ENCODE results near the gene SLC39A5. TPM values are rescaled to one million over a fixed set of nuclear protein-coding genes. Genes with fewer than 3 reads are reported as not detected.
A peak's percentile ranks its signal among the peaks of the same experiment; 100 is the strongest.
"Not testable (repeated sequence)": the region's sequence is repeated elsewhere in the genome, so short reads cannot be mapped to it uniquely, and the experiment has no call there.

Gene SLC39A5
- total RNA-seq, 1 donor from 2014 or later, result not detected

DNA sequence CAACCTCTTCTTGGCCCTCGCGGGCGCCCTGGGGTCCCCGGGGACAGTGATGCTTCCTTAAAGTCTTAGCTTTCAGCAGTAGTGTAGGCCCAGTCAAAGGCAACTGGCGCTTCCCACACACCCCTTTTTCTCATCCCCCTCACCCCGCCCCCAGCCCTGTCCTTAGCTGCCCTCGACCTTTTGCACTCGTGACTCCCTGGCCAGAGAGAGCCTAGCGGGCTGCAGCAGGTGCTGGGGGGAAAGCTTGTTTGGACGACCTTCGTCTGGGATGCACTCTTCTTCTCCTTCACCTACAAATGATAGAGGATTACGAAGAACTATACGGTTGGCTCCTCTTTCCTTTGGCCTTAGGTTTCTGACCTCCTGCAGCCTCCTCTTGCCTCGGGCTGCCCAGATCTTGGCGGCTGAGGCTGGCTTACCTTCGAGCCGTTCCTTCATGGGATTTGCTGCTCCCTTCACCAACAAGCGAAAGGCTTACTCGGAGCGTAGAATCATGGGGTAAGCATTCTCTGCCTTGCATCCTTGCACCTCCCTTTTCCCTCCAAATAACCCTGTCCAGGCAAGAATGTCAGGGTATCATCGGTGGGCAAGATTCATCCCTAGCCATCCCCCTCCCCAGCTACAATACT lies 37.7 kb downstream of the SLC39A5 start:
- Histone ChIP-seq H3K36me3 (peaks cover 17 to 19% of the 10 kb centered on the region in 2 donors), H3K4me1 (peaks cover 0 to 12% of the 10 kb centered on the region in 2 donors), H3K27ac (peak overlapping the region; percentile 91 to 96), H3K9me3 (no peaks in the 10 kb centered on the region), H3K27me3 (no peaks in the 10 kb centered on the region), H3K4me3 (peak overlapping the region; percentile 69 to 73)
- intact Hi-C loops (cut with DNase I), result loop anchor here (1.0 to 2.0 kb wide), 2 partner anchors 9 to 33 kb away; partner anchors contain the start of genes ANKRD52 and CS
- TF ChIP-seq, protein P1, sequence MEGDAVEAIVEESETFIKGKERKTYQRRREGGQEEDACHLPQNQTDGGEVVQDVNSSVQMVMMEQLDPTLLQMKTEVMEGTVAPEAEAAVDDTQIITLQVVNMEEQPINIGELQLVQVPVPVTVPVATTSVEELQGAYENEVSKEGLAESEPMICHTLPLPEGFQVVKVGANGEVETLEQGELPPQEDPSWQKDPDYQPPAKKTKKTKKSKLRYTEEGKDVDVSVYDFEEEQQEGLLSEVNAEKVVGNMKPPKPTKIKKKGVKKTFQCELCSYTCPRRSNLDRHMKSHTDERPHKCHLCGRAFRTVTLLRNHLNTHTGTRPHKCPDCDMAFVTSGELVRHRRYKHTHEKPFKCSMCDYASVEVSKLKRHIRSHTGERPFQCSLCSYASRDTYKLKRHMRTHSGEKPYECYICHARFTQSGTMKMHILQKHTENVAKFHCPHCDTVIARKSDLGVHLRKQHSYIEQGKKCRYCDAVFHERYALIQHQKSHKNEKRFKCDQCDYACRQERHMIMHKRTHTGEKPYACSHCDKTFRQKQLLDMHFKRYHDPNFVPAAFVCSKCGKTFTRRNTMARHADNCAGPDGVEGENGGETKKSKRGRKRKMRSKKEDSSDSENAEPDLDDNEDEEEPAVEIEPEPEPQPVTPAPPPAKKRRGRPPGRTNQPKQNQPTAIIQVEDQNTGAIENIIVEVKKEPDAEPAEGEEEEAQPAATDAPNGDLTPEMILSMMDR (IDR thresholded peaks at IDR 0.05), result no peak
- DNase-seq (ENCODE audit: low spot score in 2 of 2), result no peak

GRCh38 chr12:56271031-56271430 lies 41.2 kb downstream of the SLC39A5 start:
- H3K9me3 ChIP-seq, result no peaks in the 10 kb centered on the region

DNA sequence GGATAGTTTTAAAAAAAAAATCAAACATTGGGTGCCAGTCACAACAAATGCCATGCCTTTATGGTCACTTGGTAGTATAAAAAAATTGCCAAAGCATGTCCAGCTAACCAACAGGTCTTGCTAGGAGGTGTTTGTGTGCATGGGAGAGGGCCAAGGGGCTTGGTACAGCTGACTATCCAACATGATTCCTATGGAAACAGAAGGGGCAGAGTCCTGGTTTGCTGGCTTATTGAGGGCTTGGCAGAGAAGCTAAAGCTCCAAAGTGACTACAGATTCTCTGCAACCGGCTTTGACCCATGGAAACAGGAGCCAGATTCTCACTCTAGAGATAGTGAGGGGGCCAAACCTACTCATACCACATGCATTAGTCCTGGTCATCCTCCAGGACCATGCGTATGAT lies 42.6 kb downstream of the SLC39A5 start:
- H3K36me3 ChIP-seq, result peaks cover 62% of the 10 kb centered on the region in 2 donors
- intact Hi-C loops (cut with DNase I); H3K4me1 ChIP-seq; H3K4me3 ChIP-seq; DNase-seq (ENCODE audit: low spot score in 2 of 2); H3K9me3 ChIP-seq; H3K27ac ChIP-seq; H3K27me3 ChIP-seq: not testable (repeated sequence)

More at GRCh38 chr12:56271031-56271430, 41.2 kb downstream of the SLC39A5 start:
- intact Hi-C loops (cut with DNase I), result no loop called here
- no peak for DNase-seq (ENCODE audit: low spot score in 2 of 2)
- TF ChIP-seq, protein P1 (IDR thresholded peaks at IDR 0.05), result peak in 1 of 3 experiments; percentile 32
- H3K4me3 ChIP-seq, result no peak overlapping the region
- peaks cover 50 to 51% of the 10 kb centered on the region in 2 donors for H3K36me3 ChIP-seq
- no peaks in the 10 kb centered on the region for H3K27me3 ChIP-seq
- H3K27ac ChIP-seq, result peak overlapping the region; percentile 31 to 58
- H3K4me1 ChIP-seq, result peaks cover 0 to 10% of the 10 kb centered on the region in 2 donors

- H3K4me1 ChIP-seq, result no peaks in the 10 kb centered on the region
- intact Hi-C loops (cut with DNase I), result no loop called here
Measured at GRCh38 chr12:56274299-56274698, 44.4 kb downstream of the SLC39A5 start.

GRCh38 chr12:56278905-56279304 lies 49.1 kb downstream of the SLC39A5 start:
- Histone ChIP-seq H3K36me3 (peaks cover 87 to 98% of the 10 kb centered on the region in 2 donors), H3K27me3 (no peaks in the 10 kb centered on the region), H3K4me3 (no peak overlapping the region), H3K4me1 (no peaks in the 10 kb centered on the region), H3K27ac (no peak overlapping the region), H3K9me3 (no peaks in the 10 kb centered on the region)
- intact Hi-C loops (cut with DNase I), result no loop called here
- DNase-seq (ENCODE audit: low spot score in 2 of 2), result no peak
- TF ChIP-seq, protein P1 (IDR thresholded peaks at IDR 0.05), result no peak

More at GRCh38 chr12:56274299-56274698, 44.4 kb downstream of the SLC39A5 start:
- TF ChIP-seq, protein P1 (IDR thresholded peaks at IDR 0.05), result no peak
- peaks cover 80 to 81% of the 10 kb centered on the region in 2 donors for H3K36me3 ChIP-seq
- H3K4me3 ChIP-seq, result no peak overlapping the region
- H3K9me3 ChIP-seq, result no peaks in the 10 kb centered on the region
- H3K27me3 ChIP-seq, result no peaks in the 10 kb centered on the region
- H3K27ac ChIP-seq, result no peak overlapping the region
- DNase-seq (ENCODE audit: low spot score in 2 of 2), result no peak

DNA sequence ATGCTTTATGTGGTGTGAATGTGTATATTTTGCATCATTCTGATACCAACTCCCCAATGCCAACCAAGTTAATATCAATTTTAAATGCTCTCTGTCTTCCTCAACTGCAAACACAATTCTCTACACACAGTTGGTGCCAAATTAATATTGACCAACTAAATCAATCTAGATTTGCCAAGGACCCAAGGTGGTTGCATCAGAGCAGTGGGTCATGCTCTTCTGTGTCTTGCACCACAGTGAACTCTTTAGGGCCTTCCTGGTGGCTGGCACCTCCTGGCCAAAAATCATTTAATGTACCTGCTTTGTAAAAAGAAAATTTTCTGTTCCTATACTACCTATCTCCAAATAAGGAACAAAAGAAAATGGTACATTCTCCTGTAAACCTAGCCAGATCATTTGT lies 51.0 kb downstream of the SLC39A5 start:
- no peaks in the 10 kb centered on the region for H3K9me3 ChIP-seq
- H3K36me3 ChIP-seq, result peaks cover 79 to 96% of the 10 kb centered on the region in 2 donors
- no peak for DNase-seq (ENCODE audit: low spot score in 2 of 2)
- intact Hi-C loops (cut with DNase I), result no loop called here
- TF ChIP-seq, protein P1 (IDR thresholded peaks at IDR 0.05), result no peak
- H3K4me1 ChIP-seq, result no peaks in the 10 kb centered on the region
- H3K27me3 ChIP-seq, result no peaks in the 10 kb centered on the region
- no peak overlapping the region for H3K27ac ChIP-seq
- no peak overlapping the region for H3K4me3 ChIP-seq

All from ascending aorta (tissue), 2 donors.